Left lobe of liver (tissue), 2 donors: ENCODE data around the gene SEC24D. TPM values are rescaled to one million over a fixed set of nuclear protein-coding genes. Genes with fewer than 3 reads are reported as not detected.
A peak's percentile ranks its signal among the peaks of the same experiment; 100 is the strongest.

Experiments used
- ATAC-seq: fragments of 200-7000 bp; cut with Tn5 transposase; one replicate; pipeline ENCODE4 v1.9.1; 2020; ENCODE audit warnings: mild to moderate bottlenecking, moderate library complexity
- DNase-seq: peaks from one replicate; pipeline ENCODE4 v3.0.0-alpha.2; 2020; ENCODE audit warnings: low spot score
- total RNA-seq: library from RNA; stranded (reverse); gene quantifications from one replicate; pipeline ENCODE4 v1.2.1, GENCODE V29; 2021
- donor health status: DM: no; HTN: no; CAD: no; lungs with moderate emphysema.
- donor health status: DM: no; HTN: yes; CAD: no.

SEC24D gene
- total RNA-seq, 1 donor from 2014 or later: 59.1 TPM

- no peak for ATAC-seq
- DNase-seq: no peak
Observed at GRCh38 chr4:118843237-118843636, 7.3 kb upstream of the SEC24D start.

GRCh38 chr4:118842055-118842454, 6.1 kb upstream of the SEC24D start:
- ATAC-seq (no peak), DNase-seq (no peak)

- no peak for ATAC-seq
Observed at GRCh38 chr4:118839221-118839927, 3.4 kb upstream of the SEC24D start.

GRCh38 chr4:118837121-118837507, 1.2 kb upstream of the SEC24D start:
- no peak for ATAC-seq
- no peak for DNase-seq

More at GRCh38 chr4:118839221-118839927, 3.4 kb upstream of the SEC24D start:
- no peak for DNase-seq

GRCh38 chr4:118836301-118837120, 585 bp upstream of the SEC24D start:
- peak; percentile 55 for ATAC-seq
- peak; percentile 63 for DNase-seq

GRCh38 chr4:118834960-118835569, 861 bp downstream of the SEC24D start:
- ATAC-seq: peak; percentile 74
- peak; percentile 74 for DNase-seq

GRCh38 chr4:118834070-118834469, 1.9 kb downstream of the SEC24D start:
- ATAC-seq: no peak
- no peak for DNase-seq

GRCh38 chr4:118833192-118833820, 2.6 kb downstream of the SEC24D start:
- DNase-seq (no peak), ATAC-seq (no peak)

- DNase-seq (no peak), ATAC-seq (no peak)
Observed at GRCh38 chr4:118829107-118829506, 6.8 kb downstream of the SEC24D start.

- DNase-seq: peak; percentile 93
- ATAC-seq: peak; percentile 88
Observed at GRCh38 chr4:118826723-118827444, 9.0 kb downstream of the SEC24D start.

- no peak for ATAC-seq
- no peak for DNase-seq
Observed at GRCh38 chr4:118825799-118826198, 10.1 kb downstream of the SEC24D start.

GRCh38 chr4:118824141-118824540, 11.8 kb downstream of the SEC24D start:
- ATAC-seq (no peak), DNase-seq (no peak)

- DNase-seq: peak; percentile 82
- peak; percentile 69 for ATAC-seq
Observed at GRCh38 chr4:118823471-118823870, 12.5 kb downstream of the SEC24D start.

GRCh38 chr4:118821590-118822293, 14.2 kb downstream of the SEC24D start:
- peak; percentile 76 for DNase-seq
- peak; percentile 85 for ATAC-seq

- ATAC-seq: peak; percentile 35
- no peak for DNase-seq
Observed at GRCh38 chr4:118817178-118817930, 18.6 kb downstream of the SEC24D start.

- DNase-seq (no peak), ATAC-seq (no peak)
Observed at GRCh38 chr4:118816538-118817177, 19.3 kb downstream of the SEC24D start.

- no peak for ATAC-seq
Observed at GRCh38 chr4:118814891-118815290, 21.0 kb downstream of the SEC24D start.

GRCh38 chr4:118814058-118814457, 21.9 kb downstream of the SEC24D start:
- no peak for DNase-seq
- ATAC-seq: no peak

More at GRCh38 chr4:118814891-118815290, 21.0 kb downstream of the SEC24D start:
- DNase-seq: no peak

GRCh38 chr4:118813561-118813960, 22.4 kb downstream of the SEC24D start:
- peak; percentile 42 for ATAC-seq
- no peak for DNase-seq
